Activated CD8-positive, alpha-beta T cell treated with anti-CD3 and anti-CD28 coated beads for 36 hours (primary cell): Measurements from ENCODE around the gene DOCK11. TPM values are rescaled to one million over a fixed set of nuclear protein-coding genes. Genes with fewer than 3 reads are reported as not detected.
A peak's percentile ranks its signal among the peaks of the same experiment; 100 is the strongest.

Experiments
- ATAC-seq: fragments of 200-7000 bp; cut with Tn5 transposase; one replicate; pipeline ENCODE4 v1.10.0; 2021; ENCODE audit warnings: mild to moderate bottlenecking, moderate library complexity
- CTCF ChIA-PET: fragments of 350-600 bp; sonication (Branson Sonifier 250); formaldehyde crosslinking; loops from one replicate; lab custom pipeline; 2021; ENCODE audit warnings: antibody characterized with exemption; lab: Charles Lee
- POLR2A ChIA-PET: fragments of 350-600 bp; sonication (Branson Sonifier 250); formaldehyde crosslinking; loops from one replicate; lab custom pipeline; 2021; ENCODE audit warnings: antibody characterized with exemption; lab: Charles Lee
- DNase-seq: peaks from one replicate; pipeline ENCODE4 v3.0.0-alpha.2; 2020
- H3K27ac Mint-ChIP-seq: one replicate; pipeline ENCODE4 v1.8.0; 2021; ENCODE audit warnings: mild to moderate bottlenecking, mixed read lengths
- H3K27me3 Mint-ChIP-seq: one replicate; pipeline ENCODE4 v1.8.0; 2021; ENCODE audit warnings: mixed read lengths
- H3K36me3 Mint-ChIP-seq: one replicate; pipeline ENCODE4 v1.8.0; 2021; ENCODE audit warnings: low read depth, mixed read lengths
- H3K4me1 Mint-ChIP-seq: one replicate; pipeline ENCODE4 v1.8.0; 2021; ENCODE audit warnings: low read depth, mixed read lengths
- H3K4me3 Mint-ChIP-seq: one replicate; pipeline ENCODE4 v1.8.0; 2021; ENCODE audit warnings: mild to moderate bottlenecking, moderate library complexity, mixed read lengths
- H3K9me3 Mint-ChIP-seq: one replicate; pipeline ENCODE4 v1.8.0; 2021; ENCODE audit warnings: mixed read lengths
- CTCF ChIP-seq: fragments of 200-600 bp; IDR thresholded peaks from one replicate; pipeline ENCODE4 v1.8.0; 2022; ENCODE audit warnings: antibody characterized with exemption, mild to moderate bottlenecking
- intact Hi-C: fragments of 100-400 bp; cut with micrococcal nuclease; formaldehyde crosslinking; loops from one replicate; pipeline ENCODE4 v1.10.0; 2022
- total RNA-seq, 2 experiments: library from RNA; stranded (reverse); gene quantifications; one replicate each; pipeline ENCODE4 v1.2.3, GENCODE V29; 2021

Gene DOCK11
- total RNA-seq, 2 experiments from 2014 or later, result 45.1 to 49.5 TPM

- H3K27ac Mint-ChIP-seq, result peak overlapping the region; percentile 38
- ChIA-PET POLR2A (no interaction called here), CTCF (interaction anchor here (1.9 kb wide), 1 partner anchor 12 kb away, joined by 4 read pairs; no protein-coding TSS in a partner anchor)
- ATAC-seq, result no peak
- no peaks in the 10 kb centered on the region for H3K9me3 Mint-ChIP-seq
- peaks cover 15% of the 10 kb centered on the region for H3K36me3 Mint-ChIP-seq
- peaks cover 8% of the 10 kb centered on the region for H3K4me1 Mint-ChIP-seq
- intact Hi-C loops, result no loop called here
- TF ChIP-seq CTCF, result no peak
- no peak overlapping the region for H3K4me3 Mint-ChIP-seq
- no peak for DNase-seq
- no peaks in the 10 kb centered on the region for H3K27me3 Mint-ChIP-seq
Measured at GRCh38 chrX:118588715-118589114, 93.1 kb downstream of the DOCK11 start.

GRCh38 chrX:118589227-118589626, 93.6 kb downstream of the DOCK11 start:
- no peaks in the 10 kb centered on the region for H3K27me3 Mint-ChIP-seq
- H3K4me3 Mint-ChIP-seq, result no peak overlapping the region
- H3K9me3 Mint-ChIP-seq, result no peaks in the 10 kb centered on the region
- TF ChIP-seq CTCF, result no peak
- POLR2A ChIA-PET, result no interaction called here
- CTCF ChIA-PET, result interaction anchor here (1.1 to 1.9 kb wide), 3 partner anchors 11 to 130 kb away, joined by 3 to 4 read pairs (median 3); no protein-coding TSS in a partner anchor
- H3K4me1 Mint-ChIP-seq, result peaks cover 8% of the 10 kb centered on the region
- peak overlapping the region; percentile 38 for H3K27ac Mint-ChIP-seq
- no peak for DNase-seq
- intact Hi-C loops, result no loop called here
- ATAC-seq, result no peak
- peaks cover 15% of the 10 kb centered on the region for H3K36me3 Mint-ChIP-seq

- Mint-ChIP-seq H3K27ac (peak overlapping the region; percentile 43), H3K4me1 (peaks cover 13% of the 10 kb centered on the region), H3K27me3 (no peaks in the 10 kb centered on the region), H3K36me3 (peaks cover 15% of the 10 kb centered on the region), H3K4me3 (no peak overlapping the region), H3K9me3 (no peaks in the 10 kb centered on the region)
- intact Hi-C loops, result no loop called here
- ATAC-seq (no peak), DNase-seq (no peak)
- no peak for TF ChIP-seq CTCF
- CTCF ChIA-PET, result interaction anchor here (0.8 kb wide), 1 partner anchor 8 kb away, joined by 4 read pairs; no protein-coding TSS in a partner anchor
- POLR2A ChIA-PET, result no interaction called here
Measured at GRCh38 chrX:118593407-118593806, 97.8 kb downstream of the DOCK11 start.

GRCh38 chrX:118594697-118595420, 99.2 kb downstream of the DOCK11 start:
- intact Hi-C loops, result no loop called here
- CTCF ChIA-PET, result no interaction called here
- Mint-ChIP-seq H3K9me3 (no peaks in the 10 kb centered on the region), H3K27me3 (no peaks in the 10 kb centered on the region), H3K4me3 (no peak overlapping the region), H3K4me1 (peaks cover 13% of the 10 kb centered on the region), H3K27ac (peak overlapping the region; percentile 74), H3K36me3 (peaks cover 15% of the 10 kb centered on the region)
- POLR2A ChIA-PET, result no interaction called here
- TF ChIP-seq CTCF, result no peak
- DNase-seq, result no peak
- ATAC-seq, result no peak

- H3K27ac Mint-ChIP-seq, result peak overlapping the region; percentile 24
- H3K27me3 Mint-ChIP-seq, result no peaks in the 10 kb centered on the region
- H3K9me3 Mint-ChIP-seq, result no peaks in the 10 kb centered on the region
- H3K4me3 Mint-ChIP-seq, result no peak overlapping the region
- DNase-seq (no peak), ATAC-seq (no peak)
- H3K4me1 Mint-ChIP-seq, result peaks cover 13% of the 10 kb centered on the region
- CTCF ChIA-PET, result no interaction called here
- H3K36me3 Mint-ChIP-seq, result peaks cover 13% of the 10 kb centered on the region
- intact Hi-C loops, result no loop called here
- POLR2A ChIA-PET, result no interaction called here
- TF ChIP-seq CTCF, result no peak
Measured at GRCh38 chrX:118595501-118596042, 100.0 kb downstream of the DOCK11 start.
